ENCODE results near the gene NEDD4.

GRCh38 chr15:56036546-56037067, 43.2 kb upstream of the NEDD4 start:
- TF ChIP-seq, protein P1, sequence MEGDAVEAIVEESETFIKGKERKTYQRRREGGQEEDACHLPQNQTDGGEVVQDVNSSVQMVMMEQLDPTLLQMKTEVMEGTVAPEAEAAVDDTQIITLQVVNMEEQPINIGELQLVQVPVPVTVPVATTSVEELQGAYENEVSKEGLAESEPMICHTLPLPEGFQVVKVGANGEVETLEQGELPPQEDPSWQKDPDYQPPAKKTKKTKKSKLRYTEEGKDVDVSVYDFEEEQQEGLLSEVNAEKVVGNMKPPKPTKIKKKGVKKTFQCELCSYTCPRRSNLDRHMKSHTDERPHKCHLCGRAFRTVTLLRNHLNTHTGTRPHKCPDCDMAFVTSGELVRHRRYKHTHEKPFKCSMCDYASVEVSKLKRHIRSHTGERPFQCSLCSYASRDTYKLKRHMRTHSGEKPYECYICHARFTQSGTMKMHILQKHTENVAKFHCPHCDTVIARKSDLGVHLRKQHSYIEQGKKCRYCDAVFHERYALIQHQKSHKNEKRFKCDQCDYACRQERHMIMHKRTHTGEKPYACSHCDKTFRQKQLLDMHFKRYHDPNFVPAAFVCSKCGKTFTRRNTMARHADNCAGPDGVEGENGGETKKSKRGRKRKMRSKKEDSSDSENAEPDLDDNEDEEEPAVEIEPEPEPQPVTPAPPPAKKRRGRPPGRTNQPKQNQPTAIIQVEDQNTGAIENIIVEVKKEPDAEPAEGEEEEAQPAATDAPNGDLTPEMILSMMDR (IDR thresholded peaks at IDR 0.05; ENCODE audit: low read length), result no peak
- TF ChIP-seq EZH2 (IDR thresholded peaks at IDR 0.05; ENCODE audit: borderline replicate concordance, low read length), result no peak

Measured in OCI-LY1 (cell line).